GM12891 (cell line): Measurements from ENCODE around the gene LAMA2.

ENCODE experiments used
- DNase-seq: peaks from one replicate; pipeline ENCODE4 v3.0.0; 2011; ENCODE audit warnings: low spot score; ENCODE audit not compliant: insufficient read length
- FAIRE-seq: peaks from 2 replicates; lab custom pipeline; 2011; peaks lifted over from hg19 to GRCh38; lab: Jason Lieb, UNC
- PAX5 ChIP-seq: IDR thresholded peaks from 2 replicates; pipeline ENCODE4 v1.6.1; 2011; ENCODE audit warnings: low read length, moderate library complexity, mild to moderate bottlenecking; ENCODE audit not compliant: insufficient read depth, severe bottlenecking
- POLR2A ChIP-seq: IDR thresholded peaks from 2 replicates; pipeline ENCODE4 v1.6.1; 2011; ENCODE audit warnings: low read depth, low read length, control low read depth
- POLR2AphosphoS5 ChIP-seq: IDR thresholded peaks from 2 replicates; pipeline ENCODE4 v1.6.1; 2011; ENCODE audit warnings: low read depth, low read length, control low read depth
- POU2F2 ChIP-seq: IDR thresholded peaks from 2 replicates; pipeline ENCODE4 v1.6.1; 2011; ENCODE audit warnings: low read depth, mild to moderate bottlenecking, control low read depth, low read length, moderate library complexity
- SPI1 ChIP-seq: IDR thresholded peaks from 2 replicates; pipeline ENCODE4 v1.6.1; 2011; ENCODE audit warnings: low read depth, low read length, control low read depth
- TAF1 ChIP-seq: IDR thresholded peaks from 2 replicates; pipeline ENCODE4 v1.6.1; 2011; ENCODE audit warnings: low read depth, low read length, control low read depth

The LAMA2 gene

GRCh38 chr6:129253727-129254126, 370.8 kb downstream of the LAMA2 start:
- TF ChIP-seq TAF1 (no peak), POLR2AphosphoS5 (no peak), PAX5 (no peak), SPI1 (no peak), POLR2A (no peak)
- no peak for FAIRE-seq
- no peak for DNase-seq

DNA sequence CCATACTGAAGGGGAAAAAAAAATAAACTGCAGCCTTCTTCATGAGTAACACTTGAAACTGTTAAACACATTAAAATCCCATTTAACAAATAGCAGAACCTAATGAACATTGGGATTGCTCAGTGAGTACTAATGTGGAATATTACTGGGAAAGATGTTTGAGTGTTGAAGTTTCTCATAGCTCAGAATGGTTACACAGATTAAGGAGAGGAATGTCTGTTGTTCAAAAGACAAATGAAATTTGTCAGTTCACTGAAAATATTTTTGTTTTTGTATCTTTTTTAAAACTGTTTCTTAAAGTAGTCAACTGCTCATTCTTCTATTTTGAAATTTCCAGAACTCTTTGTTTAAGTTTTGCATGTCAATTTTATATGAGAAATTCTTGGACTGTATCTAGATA, 374.3 kb downstream of the LAMA2 start:
- DNase-seq, result no peak
- no peak for TF ChIP-seq POU2F2
- no peak for TF ChIP-seq POLR2A
- TF ChIP-seq SPI1, result no peak
- TF ChIP-seq PAX5, result no peak
- TF ChIP-seq POLR2AphosphoS5, result no peak
- no peak for TF ChIP-seq TAF1
- no peak for FAIRE-seq

- no peak for DNase-seq
- no peak for FAIRE-seq
- TF ChIP-seq PAX5, result no peak
- TF ChIP-seq POLR2A, result no peak
- TF ChIP-seq TAF1, result no peak
- no peak for TF ChIP-seq SPI1
- TF ChIP-seq POU2F2, result no peak
- no peak for TF ChIP-seq POLR2AphosphoS5
These were observed 379.7 kb downstream of the LAMA2 start for GRCh38 chr6:129262661-129263060.

DNA sequence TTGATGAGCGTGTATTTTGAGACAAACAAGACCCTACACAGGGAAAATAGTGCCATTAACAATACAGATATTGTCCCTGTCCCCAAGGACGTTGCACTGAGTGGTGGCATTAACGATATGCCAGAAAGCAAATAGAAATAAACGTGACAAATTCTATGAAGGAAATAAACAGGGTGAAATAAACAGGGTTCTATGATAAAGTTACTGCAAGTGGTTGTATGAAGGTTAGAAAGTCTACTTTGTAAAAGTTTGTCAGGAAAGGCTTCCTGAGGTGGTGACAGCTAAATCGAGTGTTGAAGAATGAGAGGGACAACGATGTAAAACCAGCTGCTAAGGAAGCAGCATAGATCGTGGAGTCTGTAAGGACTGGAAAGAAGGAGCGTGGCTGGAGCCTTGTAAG, 380.2 kb downstream of the LAMA2 start:
- DNase-seq (no peak), FAIRE-seq (no peak)
- TF ChIP-seq POLR2AphosphoS5 (no peak), SPI1 (no peak), PAX5 (no peak), TAF1 (no peak), POLR2A (no peak), POU2F2 (no peak)

DNA sequence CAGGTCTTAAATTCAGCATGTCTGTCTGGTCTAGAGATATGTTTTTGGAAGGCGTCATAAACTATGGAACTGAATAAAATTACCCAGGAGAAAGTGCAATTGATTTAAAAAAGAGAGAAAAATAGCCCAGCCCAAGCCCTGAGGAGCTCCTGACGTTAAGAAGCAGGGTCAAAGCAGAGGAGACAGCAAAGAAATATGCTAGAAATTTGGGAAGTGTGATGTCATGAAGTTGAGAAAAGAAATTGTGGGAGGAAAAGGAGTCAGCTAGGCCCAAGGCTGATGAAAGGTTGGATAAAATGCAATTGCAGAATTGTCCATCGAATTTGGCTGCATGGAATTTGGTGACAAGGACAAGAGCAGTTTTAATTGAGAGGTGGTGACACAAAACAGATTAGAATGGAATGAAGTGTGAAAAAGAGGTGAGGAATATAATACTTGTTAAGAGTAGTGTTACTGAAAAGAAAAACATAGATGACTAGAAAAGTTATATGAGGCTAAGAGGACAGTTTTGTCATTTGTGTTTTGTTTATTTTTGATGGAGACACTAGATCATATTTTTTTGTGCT, 381.6 kb downstream of the LAMA2 start:
- TF ChIP-seq PAX5, result no peak
- FAIRE-seq (no peak), DNase-seq (no peak)

DNA sequence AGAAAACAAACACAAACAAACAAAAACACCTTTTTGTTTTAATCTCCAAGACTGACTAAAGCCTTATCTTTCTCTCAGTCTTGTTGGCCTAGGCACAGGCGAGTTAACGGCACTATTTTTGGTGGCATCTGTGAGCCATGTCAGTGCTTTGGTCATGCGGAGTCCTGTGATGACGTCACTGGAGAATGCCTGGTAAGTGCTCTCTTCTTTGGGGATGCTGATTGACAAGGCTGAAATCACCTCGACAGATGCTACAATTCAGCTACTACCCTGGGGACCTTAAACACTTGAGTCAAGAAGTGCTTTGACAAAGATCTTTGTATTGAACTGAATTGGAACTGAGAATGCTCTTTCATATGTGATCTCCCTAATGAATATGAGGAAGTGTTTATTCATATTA, 384.1 kb downstream of the LAMA2 start:
- TF ChIP-seq POU2F2 (no peak), PAX5 (no peak), TAF1 (no peak), SPI1 (no peak)
- FAIRE-seq (no peak), DNase-seq (no peak)

GRCh38 chr6:129269076-129269475, 386.1 kb downstream of the LAMA2 start:
- DNase-seq (no peak), FAIRE-seq (no peak)
- TF ChIP-seq POLR2AphosphoS5 (no peak), POU2F2 (no peak)

DNA sequence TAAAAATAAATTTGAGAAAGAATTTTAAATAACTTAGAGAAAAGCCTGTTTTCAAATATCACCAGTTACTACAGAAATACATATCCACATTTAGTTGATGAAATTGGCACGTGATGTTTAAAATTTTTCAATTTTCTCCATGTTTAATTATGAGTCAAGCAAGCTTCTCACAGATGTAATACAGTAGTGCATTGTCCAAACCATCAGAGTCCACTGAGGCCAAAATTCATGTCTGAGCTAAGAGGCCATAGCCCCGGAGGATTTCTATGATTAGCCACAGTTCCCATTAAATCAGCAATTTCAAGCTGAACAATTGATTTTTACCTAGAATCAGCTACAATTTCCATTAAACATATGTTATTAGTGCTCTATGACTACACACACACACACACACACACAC, 387.0 kb downstream of the LAMA2 start:
- FAIRE-seq, result no peak
- DNase-seq, result no peak
- TF ChIP-seq POU2F2 (no peak), POLR2A (no peak), TAF1 (no peak), PAX5 (no peak), POLR2AphosphoS5 (no peak), SPI1 (no peak)

DNA sequence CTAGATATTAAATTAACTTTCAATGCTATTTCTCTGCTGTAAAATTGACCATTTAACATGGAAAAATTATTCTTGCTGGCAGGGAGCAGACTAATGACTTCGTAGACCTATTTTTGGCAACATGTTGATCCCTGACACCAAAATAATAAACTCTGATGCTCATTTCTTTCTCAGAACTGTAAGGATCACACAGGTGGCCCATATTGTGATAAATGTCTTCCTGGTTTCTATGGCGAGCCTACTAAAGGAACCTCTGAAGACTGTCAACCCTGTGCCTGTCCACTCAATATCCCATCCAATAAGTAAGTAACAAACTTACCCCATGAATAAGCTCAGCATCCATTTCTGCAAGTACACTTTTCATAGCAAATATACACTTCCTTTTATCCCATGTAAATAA, 387.5 kb downstream of the LAMA2 start:
- FAIRE-seq, result no peak
- no peak for DNase-seq
- no peak for TF ChIP-seq POLR2A
- TF ChIP-seq SPI1, result no peak
- no peak for TF ChIP-seq POLR2AphosphoS5
- no peak for TF ChIP-seq PAX5
- no peak for TF ChIP-seq TAF1
- no peak for TF ChIP-seq POU2F2

DNA sequence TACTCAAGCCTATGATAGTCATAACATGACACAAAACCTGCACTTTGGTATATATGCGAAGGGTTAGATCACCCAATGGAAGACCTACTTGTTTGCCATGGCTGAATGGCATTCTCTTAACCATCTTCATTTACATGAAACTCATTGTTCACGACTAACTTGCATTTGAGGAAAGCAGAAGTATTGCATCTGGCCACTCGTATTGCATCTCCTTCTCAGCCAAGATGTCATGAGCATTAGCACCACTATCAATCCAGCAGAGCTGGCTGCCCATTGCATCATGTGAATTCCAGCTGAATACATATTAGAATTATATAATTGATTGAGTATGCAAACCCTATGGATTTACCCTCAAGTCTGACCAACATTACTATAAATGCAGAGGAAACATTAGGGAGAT, 390.2 kb downstream of the LAMA2 start:
- no peak for TF ChIP-seq PAX5
- no peak for TF ChIP-seq SPI1
- no peak for TF ChIP-seq POU2F2
- no peak for TF ChIP-seq TAF1
- TF ChIP-seq POLR2A, result no peak
- no peak for TF ChIP-seq POLR2AphosphoS5
- DNase-seq, result no peak
- no peak for FAIRE-seq

DNA sequence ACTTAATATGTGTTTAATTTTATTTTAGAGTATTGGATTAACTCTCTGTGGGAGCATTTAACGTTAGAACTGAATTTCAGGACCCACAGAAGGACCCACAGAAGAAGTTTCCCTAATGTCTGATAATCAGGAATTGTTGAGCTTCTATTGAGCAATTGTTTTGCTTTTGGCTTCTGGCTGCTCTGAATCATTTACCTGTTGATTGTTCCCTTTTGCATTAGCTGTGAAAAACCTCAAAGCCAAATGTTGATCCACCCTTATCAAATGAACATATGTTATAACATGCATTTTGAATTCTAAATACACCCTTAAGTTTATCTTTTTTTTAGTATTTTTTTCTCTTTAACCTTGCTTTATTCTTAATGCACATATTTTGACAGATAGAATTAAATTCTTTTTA, 393.5 kb downstream of the LAMA2 start:
- no peak for FAIRE-seq
- DNase-seq, result no peak
- no peak for TF ChIP-seq SPI1
- no peak for TF ChIP-seq TAF1
- no peak for TF ChIP-seq POU2F2
- no peak for TF ChIP-seq PAX5
